Stimulated activated naive CD8-positive, alpha-beta T cell treated with anti-CD3 and anti-CD28 coated beads, Interleukin-15, amount 100 ng/mL, for 72 hours (primary cell): Measurements from ENCODE around the gene PLA2G4D.
A peak's percentile ranks its signal among the peaks of the same experiment; 100 is the strongest.

Source experiments
- ATAC-seq: fragments of 150-1000 bp; cut with Tn5 transposase; 2 replicates; pipeline ENCODE4 v1.10.0; 2021; ENCODE audit warnings: mild to moderate bottlenecking, moderate library complexity
- DNase-seq, 2 donors: peaks; one replicate each; pipeline ENCODE4 v3.0.0; 2021 to 2022
- H3K27ac Mint-ChIP-seq, 2 donors: one replicate each; pipeline ENCODE4 v1.8.0; 2022; ENCODE audit warnings: mild to moderate bottlenecking in 2 of 2, mixed read lengths in 2 of 2, moderate library complexity in 2 of 2
- H3K27me3 Mint-ChIP-seq: one replicate; pipeline ENCODE4 v1.8.0; 2022; ENCODE audit warnings: mixed read lengths
- H3K4me1 Mint-ChIP-seq: one replicate; pipeline ENCODE4 v1.8.0; 2022; ENCODE audit warnings: mild to moderate bottlenecking, mixed read lengths
- H3K4me3 Mint-ChIP-seq, 2 donors: one replicate each; pipeline ENCODE4 v1.8.0; 2022; ENCODE audit warnings: mild to moderate bottlenecking in 2 of 2, mixed read lengths in 2 of 2, moderate library complexity in 1 of 2
- H3K9me3 Mint-ChIP-seq, 2 donors: one replicate each; pipeline ENCODE4 v1.8.0; 2022; ENCODE audit warnings: mixed read lengths in 2 of 2

PLA2G4D gene

GRCh38 chr15:42062284-42062806, 32.0 kb downstream of the PLA2G4D start:
- peaks cover 7% of the 10 kb centered on the region for H3K4me1 Mint-ChIP-seq
- H3K9me3 Mint-ChIP-seq, result peaks cover 0 to under 1% of the 10 kb centered on the region in 2 donors
- H3K27ac Mint-ChIP-seq, result no peak overlapping the region
- H3K4me3 Mint-ChIP-seq, result no peak overlapping the region
- peaks cover 39% of the 10 kb centered on the region for H3K27me3 Mint-ChIP-seq
- DNase-seq (no peak), ATAC-seq (no peak)

GRCh38 chr15:42060797-42061196, 33.6 kb downstream of the PLA2G4D start:
- H3K9me3 Mint-ChIP-seq, result no peaks in the 10 kb centered on the region
- ATAC-seq (no peak), DNase-seq (no peak)
- H3K4me1 Mint-ChIP-seq, result peaks cover 10% of the 10 kb centered on the region
- no peak overlapping the region for H3K27ac Mint-ChIP-seq
- no peak overlapping the region for H3K4me3 Mint-ChIP-seq
- peaks cover 43% of the 10 kb centered on the region for H3K27me3 Mint-ChIP-seq

- Mint-ChIP-seq H3K9me3 (no peaks in the 10 kb centered on the region), H3K4me1 (peaks cover 10% of the 10 kb centered on the region), H3K4me3 (no peak overlapping the region), H3K27ac (no peak overlapping the region), H3K27me3 (peaks cover 47% of the 10 kb centered on the region)
- no peak for ATAC-seq
- no peak for DNase-seq
These were observed 33.9 kb downstream of the PLA2G4D start for GRCh38 chr15:42060477-42060763.

- no peaks in the 10 kb centered on the region for H3K9me3 Mint-ChIP-seq
- ATAC-seq (no peak), DNase-seq (peak; percentile 59 to 62)
- no peak overlapping the region for H3K4me3 Mint-ChIP-seq
- no peak overlapping the region for H3K27ac Mint-ChIP-seq
- H3K27me3 Mint-ChIP-seq, result peaks cover 51% of the 10 kb centered on the region
- peaks cover 10% of the 10 kb centered on the region for H3K4me1 Mint-ChIP-seq
These were observed 34.5 kb downstream of the PLA2G4D start for GRCh38 chr15:42059661-42060476.

GRCh38 chr15:42058791-42059190, 35.6 kb downstream of the PLA2G4D start:
- no peak for ATAC-seq
- H3K4me1 Mint-ChIP-seq, result peaks cover 10% of the 10 kb centered on the region
- no peak for DNase-seq
- H3K9me3 Mint-ChIP-seq, result no peaks in the 10 kb centered on the region
- H3K27ac Mint-ChIP-seq, result no peak overlapping the region
- H3K4me3 Mint-ChIP-seq, result no peak overlapping the region
- peaks cover 57% of the 10 kb centered on the region for H3K27me3 Mint-ChIP-seq

- Mint-ChIP-seq H3K27ac (no peak overlapping the region), H3K4me3 (peak overlapping the region in 1 of 2 donors; percentile 36), H3K4me1 (peaks cover 10% of the 10 kb centered on the region), H3K27me3 (peaks cover 60% of the 10 kb centered on the region), H3K9me3 (no peaks in the 10 kb centered on the region)
- ATAC-seq (no peak), DNase-seq (no peak)
These were observed 36.3 kb downstream of the PLA2G4D start for GRCh38 chr15:42057799-42058646.

- H3K9me3 Mint-ChIP-seq, result no peaks in the 10 kb centered on the region
- DNase-seq, result peak; percentile 56 to 58
- H3K27ac Mint-ChIP-seq, result peak overlapping the region; percentile 19 to 91
- peaks cover 10% of the 10 kb centered on the region for H3K4me1 Mint-ChIP-seq
- H3K27me3 Mint-ChIP-seq, result peaks cover 64% of the 10 kb centered on the region
- ATAC-seq, result peak; percentile 92
- H3K4me3 Mint-ChIP-seq, result peak overlapping the region; percentile 59 to 79
These were observed 37.2 kb downstream of the PLA2G4D start for GRCh38 chr15:42056934-42057798.

- no peaks in the 10 kb centered on the region for H3K9me3 Mint-ChIP-seq
- H3K4me3 Mint-ChIP-seq, result no peak overlapping the region
- H3K27ac Mint-ChIP-seq, result peak overlapping the region; percentile 28 to 53
- no peak for ATAC-seq
- H3K4me1 Mint-ChIP-seq, result peaks cover 10% of the 10 kb centered on the region
- no peak for DNase-seq
- H3K27me3 Mint-ChIP-seq, result peaks cover 51% of the 10 kb centered on the region
These were observed 40.4 kb downstream of the PLA2G4D start for GRCh38 chr15:42053914-42054313.

- H3K27ac Mint-ChIP-seq, result no peak overlapping the region
- no peak overlapping the region for H3K4me3 Mint-ChIP-seq
- H3K27me3 Mint-ChIP-seq, result peaks cover 48% of the 10 kb centered on the region
- DNase-seq (no peak), ATAC-seq (no peak)
- H3K4me1 Mint-ChIP-seq, result peaks cover 10% of the 10 kb centered on the region
- H3K9me3 Mint-ChIP-seq, result no peaks in the 10 kb centered on the region
These were observed 41.4 kb downstream of the PLA2G4D start for GRCh38 chr15:42053010-42053409.

GRCh38 chr15:42050484-42051255, 43.7 kb downstream of the PLA2G4D start:
- no peak for ATAC-seq
- Mint-ChIP-seq H3K4me1 (no peaks in the 10 kb centered on the region), H3K4me3 (no peak overlapping the region), H3K27ac (no peak overlapping the region), H3K27me3 (peaks cover 25% of the 10 kb centered on the region), H3K9me3 (no peaks in the 10 kb centered on the region)
- DNase-seq, result no peak

GRCh38 chr15:42048821-42049200, 45.6 kb downstream of the PLA2G4D start:
- peaks cover 6% of the 10 kb centered on the region for H3K4me1 Mint-ChIP-seq
- no peak overlapping the region for H3K4me3 Mint-ChIP-seq
- H3K27me3 Mint-ChIP-seq, result peaks cover 12% of the 10 kb centered on the region
- ATAC-seq (no peak), DNase-seq (no peak)
- H3K9me3 Mint-ChIP-seq, result no peaks in the 10 kb centered on the region
- no peak overlapping the region for H3K27ac Mint-ChIP-seq

- DNase-seq (no peak), ATAC-seq (no peak)
- H3K27me3 Mint-ChIP-seq, result peaks cover 6% of the 10 kb centered on the region
- no peak overlapping the region for H3K27ac Mint-ChIP-seq
- H3K4me1 Mint-ChIP-seq, result peaks cover 6% of the 10 kb centered on the region
- no peak overlapping the region for H3K4me3 Mint-ChIP-seq
- no peaks in the 10 kb centered on the region for H3K9me3 Mint-ChIP-seq
These were observed 46.1 kb downstream of the PLA2G4D start for GRCh38 chr15:42048080-42048820.

GRCh38 chr15:42046597-42046996, 47.8 kb downstream of the PLA2G4D start:
- Mint-ChIP-seq H3K9me3 (no peaks in the 10 kb centered on the region), H3K4me3 (no peak overlapping the region), H3K27ac (no peak overlapping the region), H3K27me3 (peaks cover 2% of the 10 kb centered on the region), H3K4me1 (peaks cover 6% of the 10 kb centered on the region)
- ATAC-seq (no peak), DNase-seq (no peak)

- Mint-ChIP-seq H3K27ac (peak overlapping the region in 1 of 2 donors; percentile 84), H3K9me3 (no peaks in the 10 kb centered on the region), H3K4me1 (peaks cover 6% of the 10 kb centered on the region), H3K27me3 (peaks cover 7% of the 10 kb centered on the region), H3K4me3 (no peak overlapping the region)
- no peak for ATAC-seq
- DNase-seq, result no peak
These were observed 49.1 kb downstream of the PLA2G4D start for GRCh38 chr15:42045211-42045615.
